GM12864 (cell line): ENCODE measurements around the gene SLC22A7.

Experiments
- DNase-seq: peaks from one replicate; pipeline ENCODE4 v3.0.0-alpha.2; 2011; ENCODE audit warnings: low read depth
- H3K4me3 ChIP-seq: 2 replicates; pipeline ENCODE4 v1.5.1; 2011; ENCODE audit warnings: mild to moderate bottlenecking, low read depth, low read length, control low read depth
- CTCF ChIP-seq: IDR thresholded peaks from 2 replicates; pipeline ENCODE4 v1.5.1; 2011; ENCODE audit warnings: low read depth, mild to moderate bottlenecking, moderate library complexity, low read length, control low read depth, inconsistent platforms; ENCODE audit errors: missing control alignments

Gene SLC22A7

GRCh38 chr6:43328528-43328927 lies 30.5 kb downstream of the SLC22A7 start:
- H3K4me3 ChIP-seq = no peak overlapping the region
- no peak for TF ChIP-seq CTCF
- no peak for DNase-seq

GRCh38 chr6:43331470-43331869 lies 33.4 kb downstream of the SLC22A7 start:
- H3K4me3 ChIP-seq = no peak overlapping the region
- no peak for TF ChIP-seq CTCF
- no peak for DNase-seq

- TF ChIP-seq CTCF = no peak
- H3K4me3 ChIP-seq = no peak overlapping the region
- no peak for DNase-seq
Measured at GRCh38 chr6:43331891-43332290, 33.8 kb downstream of the SLC22A7 start.

- TF ChIP-seq CTCF = peak; percentile 31
- H3K4me3 ChIP-seq = no peak overlapping the region
- no peak for DNase-seq
Measured at GRCh38 chr6:43334466-43335095, 36.5 kb downstream of the SLC22A7 start.

GRCh38 chr6:43335469-43335868 lies 37.4 kb downstream of the SLC22A7 start:
- no peak for TF ChIP-seq CTCF
- H3K4me3 ChIP-seq = no peak overlapping the region
- no peak for DNase-seq

- no peak for TF ChIP-seq CTCF
- H3K4me3 ChIP-seq = no peak overlapping the region
- DNase-seq = no peak
Measured at GRCh38 chr6:43336382-43336781, 38.3 kb downstream of the SLC22A7 start.

- peak; percentile 46 for DNase-seq
- H3K4me3 ChIP-seq = no peak overlapping the region
- TF ChIP-seq CTCF = no peak
Measured at GRCh38 chr6:43338243-43338642, 40.2 kb downstream of the SLC22A7 start.
